BLaER1 (cell line): ENCODE data around the gene TIMM23B.
A peak's percentile ranks its signal among the peaks of the same experiment; 100 is the strongest.
"Not testable (repeated sequence)": the region's sequence is repeated elsewhere in the genome, so short reads cannot be mapped to it uniquely, and the experiment has no call there.

Experiments
- H3K27ac ChIP-seq: shearing (Covaris generic); formaldehyde crosslinking; 2 replicates; pipeline ENCODE4 v1.8.1; 2022
- H3K27me3 ChIP-seq: shearing (Covaris generic); formaldehyde crosslinking; 2 replicates; pipeline ENCODE4 v1.8.1; 2022
- H3K36me3 ChIP-seq: shearing (Covaris generic); formaldehyde crosslinking; 2 replicates; pipeline ENCODE4 v1.8.1; 2022
- H3K4me1 ChIP-seq: shearing (Covaris generic); formaldehyde crosslinking; 2 replicates; pipeline ENCODE4 v1.8.1; 2022
- H3K4me2 ChIP-seq: shearing (Covaris generic); formaldehyde crosslinking; 2 replicates; pipeline ENCODE4 v1.8.1; 2022
- H3K4me3 ChIP-seq: shearing (Covaris generic); formaldehyde crosslinking; 2 replicates; pipeline ENCODE4 v1.8.1; 2022
- H3K9ac ChIP-seq: shearing (Covaris generic); formaldehyde crosslinking; 2 replicates; pipeline ENCODE4 v1.8.1; 2022
- H3K9me3 ChIP-seq: shearing (Covaris generic); formaldehyde crosslinking; 2 replicates; pipeline ENCODE4 v1.8.1; 2022
- H4K20me1 ChIP-seq: shearing (Covaris generic); formaldehyde crosslinking; 2 replicates; pipeline ENCODE4 v1.8.1; 2022

The TIMM23B gene

GRCh38 chr10:49941447-49942338 lies at the start of gene TIMM23B, which contains the start of gene PARG:
TSS of gene TIMM23B (plus strand) at chr10:49942053. CDS start at chr10:49942195, 142 bp downstream.
TSS of gene PARG (minus strand) at chr10:49942027. CDS start at chr10:49941725, 302 bp downstream.
- H3K36me3 ChIP-seq = peaks cover 13% of the 10 kb centered on the region
- peak within 1 kb of the TSS; percentile 81 for H3K27ac ChIP-seq
- not testable (repeated sequence) for H4K20me1 ChIP-seq, H3K27me3 ChIP-seq, H3K9me3 ChIP-seq
- H3K9ac ChIP-seq = peak within 1 kb of the TSS; percentile 88
- H3K4me2 ChIP-seq = peak within 1 kb of the TSS; percentile 85
- peak within 1 kb of the TSS; percentile 80 for H3K4me3 ChIP-seq
- H3K4me1 ChIP-seq = peaks cover 18% of the 10 kb centered on the region

GRCh38 chr10:49899999-49900398 lies 41.9 kb upstream of the TIMM23B start:
- H4K20me1 ChIP-seq, H3K9ac ChIP-seq, H3K27ac ChIP-seq, H3K36me3 ChIP-seq, H3K27me3 ChIP-seq, H3K4me1 ChIP-seq, H3K4me3 ChIP-seq, H3K4me2 ChIP-seq: not testable (repeated sequence)
- peaks cover 10% of the 10 kb centered on the region for H3K9me3 ChIP-seq

- not testable (repeated sequence) for H3K9me3 ChIP-seq, H3K4me1 ChIP-seq
These were observed 41.4 kb upstream of the TIMM23B start for GRCh38 chr10:49900406-49900805.

GRCh38 chr10:49903829-49904228 lies 38.0 kb upstream of the TIMM23B start:
- not testable (repeated sequence) for H3K4me3 ChIP-seq, H3K36me3 ChIP-seq, H4K20me1 ChIP-seq, H3K4me2 ChIP-seq, H3K9me3 ChIP-seq, H3K9ac ChIP-seq, H3K4me1 ChIP-seq, H3K27me3 ChIP-seq, H3K27ac ChIP-seq

More at GRCh38 chr10:49900406-49900805, 41.4 kb upstream of the TIMM23B start:
- not testable (repeated sequence) for H3K36me3 ChIP-seq, H3K4me3 ChIP-seq, H3K27me3 ChIP-seq, H3K4me2 ChIP-seq, H4K20me1 ChIP-seq, H3K9ac ChIP-seq, H3K27ac ChIP-seq

GRCh38 chr10:49908290-49909080 lies 33.4 kb upstream of the TIMM23B start:
- not testable (repeated sequence) for H3K36me3 ChIP-seq, H3K9ac ChIP-seq, H3K4me1 ChIP-seq, H3K4me3 ChIP-seq, H4K20me1 ChIP-seq, H3K9me3 ChIP-seq, H3K27ac ChIP-seq, H3K4me2 ChIP-seq, H3K27me3 ChIP-seq

- H3K27me3 ChIP-seq, H3K4me2 ChIP-seq, H3K4me3 ChIP-seq, H3K9me3 ChIP-seq, H4K20me1 ChIP-seq, H3K9ac ChIP-seq, H3K4me1 ChIP-seq, H3K27ac ChIP-seq: not testable (repeated sequence)
- H3K36me3 ChIP-seq = peaks cover 11% of the 10 kb centered on the region
These were observed 31.6 kb upstream of the TIMM23B start for GRCh38 chr10:49910295-49910694.

GRCh38 chr10:49916451-49916850 lies 25.4 kb upstream of the TIMM23B start:
- H3K9ac ChIP-seq, H3K4me2 ChIP-seq, H3K4me3 ChIP-seq, H3K27ac ChIP-seq, H3K27me3 ChIP-seq, H3K9me3 ChIP-seq, H4K20me1 ChIP-seq, H3K4me1 ChIP-seq: not testable (repeated sequence)
- peaks cover 21% of the 10 kb centered on the region for H3K36me3 ChIP-seq

- H3K36me3 ChIP-seq = peaks cover 20% of the 10 kb centered on the region
- H3K27me3 ChIP-seq, H3K4me2 ChIP-seq, H3K9ac ChIP-seq, H3K4me3 ChIP-seq, H4K20me1 ChIP-seq, H3K27ac ChIP-seq, H3K4me1 ChIP-seq, H3K9me3 ChIP-seq: not testable (repeated sequence)
These were observed 23.9 kb upstream of the TIMM23B start for GRCh38 chr10:49917927-49918326.

GRCh38 chr10:49922041-49922440 lies 19.8 kb upstream of the TIMM23B start:
- H3K4me3 ChIP-seq, H3K4me1 ChIP-seq, H3K27ac ChIP-seq, H3K9ac ChIP-seq, H3K4me2 ChIP-seq, H4K20me1 ChIP-seq, H3K27me3 ChIP-seq, H3K9me3 ChIP-seq: not testable (repeated sequence)
- H3K36me3 ChIP-seq = peaks cover 22% of the 10 kb centered on the region

GRCh38 chr10:49923572-49923971 lies 18.3 kb upstream of the TIMM23B start:
- not testable (repeated sequence) for H3K9me3 ChIP-seq, H3K4me3 ChIP-seq, H3K27me3 ChIP-seq, H3K4me2 ChIP-seq, H4K20me1 ChIP-seq, H3K27ac ChIP-seq, H3K4me1 ChIP-seq, H3K9ac ChIP-seq
- H3K36me3 ChIP-seq = peaks cover 27% of the 10 kb centered on the region

- not testable (repeated sequence) for H3K4me1 ChIP-seq, H3K9me3 ChIP-seq, H3K27ac ChIP-seq, H3K4me3 ChIP-seq, H3K4me2 ChIP-seq, H4K20me1 ChIP-seq, H3K9ac ChIP-seq, H3K27me3 ChIP-seq
- H3K36me3 ChIP-seq = peaks cover 24% of the 10 kb centered on the region
These were observed 10.6 kb upstream of the TIMM23B start for GRCh38 chr10:49931276-49931675.

GRCh38 chr10:49931959-49932728 lies 9.7 kb upstream of the TIMM23B start:
- not testable (repeated sequence) for H3K27ac ChIP-seq, H3K4me3 ChIP-seq, H3K9ac ChIP-seq, H4K20me1 ChIP-seq, H3K9me3 ChIP-seq, H3K4me2 ChIP-seq, H3K4me1 ChIP-seq, H3K27me3 ChIP-seq
- peaks cover 16% of the 10 kb centered on the region for H3K36me3 ChIP-seq

GRCh38 chr10:49942339-49942705 lies 469 bp downstream of the TIMM23B start:
- H4K20me1 ChIP-seq, H3K9me3 ChIP-seq, H3K27me3 ChIP-seq: not testable (repeated sequence)
- H3K4me3 ChIP-seq = peak overlapping the region; percentile 80
- peak overlapping the region; percentile 81 for H3K27ac ChIP-seq
- H3K36me3 ChIP-seq = peaks cover 19% of the 10 kb centered on the region
- peaks cover 18% of the 10 kb centered on the region for H3K4me1 ChIP-seq
- peak overlapping the region; percentile 88 for H3K9ac ChIP-seq
- peak overlapping the region; percentile 85 for H3K4me2 ChIP-seq

GRCh38 chr10:49943607-49944006 lies 1.8 kb downstream of the TIMM23B start:
- H3K36me3 ChIP-seq = peaks cover 25% of the 10 kb centered on the region
- H3K4me1 ChIP-seq = peaks cover 18% of the 10 kb centered on the region
- not testable (repeated sequence) for H3K9ac ChIP-seq, H3K4me3 ChIP-seq, H3K9me3 ChIP-seq, H3K27ac ChIP-seq, H4K20me1 ChIP-seq, H3K27me3 ChIP-seq
- peak overlapping the region; percentile 85 for H3K4me2 ChIP-seq
